GM19238 (cell line): Measurements from ENCODE around the gene CXCR4.
A peak's percentile ranks its signal among the peaks of the same experiment; 100 is the strongest.

ENCODE experiments used
- DNase-seq: peaks from one replicate; pipeline ENCODE4 v3.0.0; 2011; ENCODE audit warnings: low spot score; ENCODE audit not compliant: insufficient read length

The CXCR4 gene

GRCh38 chr2:136117909-136118818, at the start of gene CXCR4:
Gene CXCR4 (minus strand): TSS chr2:136118149. CDS start chr2:136118060, 89 bp downstream.
- DNase-seq: peak; percentile 69

GRCh38 chr2:136164280-136164776, 46.4 kb upstream of the CXCR4 start:
- no peak for DNase-seq

GRCh38 chr2:136162438-136162837, 44.5 kb upstream of the CXCR4 start:
- no peak for DNase-seq

GRCh38 chr2:136156411-136156810, 38.5 kb upstream of the CXCR4 start:
- DNase-seq: no peak

GRCh38 chr2:136154384-136154783, 36.4 kb upstream of the CXCR4 start:
- DNase-seq: no peak

- DNase-seq: no peak
These were observed 33.3 kb upstream of the CXCR4 start for GRCh38 chr2:136151021-136151971.

GRCh38 chr2:136149011-136149410, 31.1 kb upstream of the CXCR4 start:
- no peak for DNase-seq

GRCh38 chr2:136146564-136146963, 28.6 kb upstream of the CXCR4 start:
- DNase-seq: no peak

GRCh38 chr2:136143603-136144451, 25.9 kb upstream of the CXCR4 start:
- DNase-seq: no peak

- no peak for DNase-seq
These were observed 23.7 kb upstream of the CXCR4 start for GRCh38 chr2:136141510-136142149.

- no peak for DNase-seq
These were observed 21.7 kb upstream of the CXCR4 start for GRCh38 chr2:136139631-136140030.

- no peak for DNase-seq
These were observed 20.0 kb upstream of the CXCR4 start for GRCh38 chr2:136137982-136138381.

GRCh38 chr2:136136931-136137330, 19.0 kb upstream of the CXCR4 start:
- no peak for DNase-seq

- DNase-seq: peak; percentile 29
These were observed 18.3 kb upstream of the CXCR4 start for GRCh38 chr2:136135921-136136906.

- DNase-seq: no peak
These were observed 17.5 kb upstream of the CXCR4 start for GRCh38 chr2:136135462-136135861.

- no peak for DNase-seq
These were observed 16.2 kb upstream of the CXCR4 start for GRCh38 chr2:136134126-136134525.

GRCh38 chr2:136133586-136133985, 15.6 kb upstream of the CXCR4 start:
- DNase-seq: no peak

- no peak for DNase-seq
These were observed 15.2 kb upstream of the CXCR4 start for GRCh38 chr2:136133176-136133575.

- DNase-seq: no peak
These were observed 14.8 kb upstream of the CXCR4 start for GRCh38 chr2:136132825-136133155.
